Peyer's patch (tissue), 4 donors: ENCODE results near the gene HRNR.

ENCODE experiments used
- CTCF ChIP-seq, 6 experiments: fragments of 450-650 bp in 4 of 6; fragments of 200-600 bp in 2 of 6; sonication (generic) in 1 of 6; IDR thresholded peaks; one replicate each; pipeline ENCODE4 v1.5.1; 2017 to 2019; ENCODE audit warnings: antibody characterized with exemption in 6 of 6, mild to moderate bottlenecking in 3 of 6, moderate library complexity in 1 of 6
- POLR2A ChIP-seq, 2 donors: fragments of 450-650 bp; IDR thresholded peaks; one replicate each; pipeline ENCODE4 v1.5.1; 2017; ENCODE audit warnings: antibody characterized with exemption in 2 of 2, mild to moderate bottlenecking in 2 of 2, moderate library complexity in 2 of 2

GRCh38 chr1:152189657-152190442 lies 34.1 kb downstream of the HRNR start:
- peak; percentile 57 to 69 (median 67) for TF ChIP-seq CTCF (IDR thresholded peaks at IDR 0.05)
- TF ChIP-seq POLR2A (IDR thresholded peaks at IDR 0.05): no peak
